Measurements from ENCODE around the gene MERTK.

GRCh38 chr2:111990856-111991255, 92.4 kb downstream of the MERTK start:
- TF ChIP-seq POLR2A (IDR thresholded peaks at IDR 0.05) (no peak), CTCF (IDR thresholded peaks at IDR 0.05) (no peak)

Data from gastroesophageal sphincter (tissue), 3 donors.